Ovary (tissue), 9 donors: Measurements from ENCODE around the gene GP1BB. TPM values are rescaled to one million over a fixed set of nuclear protein-coding genes. Genes with fewer than 3 reads are reported as not detected.

Experiments used
- DNase-seq, 5 donors: peaks; one replicate each; pipeline ENCODE4 v3.0.0-alpha.2; 2019 to 2020
- H3K27ac ChIP-seq, 2 donors: fragments of 200-600 bp; one replicate each; pipeline versions ENCODE4 v1.5.1 to v1.8.0; 2019 to 2022
- H3K27me3 ChIP-seq: fragments of 200-600 bp; one replicate; pipeline ENCODE4 v1.8.0; 2022
- H3K36me3 ChIP-seq: fragments of 200-600 bp; sonication (generic); one replicate; pipeline ENCODE4 v1.5.1; 2019
- H3K4me1 ChIP-seq: one replicate; pipeline ENCODE4 v1.8.1; 2013; ENCODE audit warnings: mild to moderate bottlenecking, moderate library complexity; ENCODE audit not compliant: insufficient read depth
- H3K4me3 ChIP-seq: fragments of 200-600 bp; sonication (generic); one replicate; pipeline ENCODE4 v1.5.1; 2017
- H3K9me3 ChIP-seq, 2 donors: fragments of 200-600 bp in 1 of 2; sonication (generic) in 1 of 2; one replicate each; pipeline versions ENCODE4 v1.5.1 to v1.8.1; 2013 to 2019; ENCODE audit warnings: mild to moderate bottlenecking in 1 of 2, moderate library complexity in 1 of 2
- EP300 ChIP-seq: sonication (generic); formaldehyde crosslinking; IDR thresholded peaks from one replicate; pipeline ENCODE4 v1.6.1; 2017; ENCODE audit warnings: antibody characterized with exemption
- POLR2A ChIP-seq: fragments of 450-650 bp; IDR thresholded peaks from one replicate; pipeline ENCODE4 v1.6.1; 2017; ENCODE audit warnings: antibody characterized with exemption, mild to moderate bottlenecking, moderate library complexity
- WGBS, 3 donors: extraction: QIAGEN DNeasy Blood & Tissue Kit in 1 of 3; methylation state at CpG; one replicate each; pipeline versions ENCODE4 v1.1.5 to v1.1.7; 2013 to 2017; 5-methylcytosine and 5-hydroxymethylcytosine counted together
- intact Hi-C, 4 donors: fragments of 100-400 bp; cut with DNase I; formaldehyde crosslinking; loops; one replicate each; pipeline versions ENCODE4 v1.11.0 to v1.15.1; 2022 to 2023
- polyA plus RNA-seq, 2 donors: library from polyadenylated mRNA; stranded (reverse); fragments of 200-250 nt in 1 of 2; fragments of 350-450 nt in 1 of 2; fragmentation: Illumina TruSeq in 1 of 2; extraction: RNeasy Lipid Tissue Mini Kit (QIAGEN cat#74804) in 1 of 2; gene quantifications; one replicate each; pipeline ENCODE4 v1.2.3, GENCODE V29; 2013 to 2014
- total RNA-seq, 7 donors: library from RNA; depleted of rRNA in 2 of 7; stranded (reverse); fragments of >200 nt in 2 of 7; fragmentation: NEBNext Ultra II Directional in 3 of 7; extraction: Animal tissue kit (Norgen Biotek cat#: 25700) in 3 of 7; gene quantifications; one replicate each; pipeline versions ENCODE4 v1.1.0 to v1.2.4, GENCODE V29; 2016 to 2023
- TF ChIP-seq, protein P1 (sequence below), 3 donors: fragments of 450-650 bp in 2 of 3; fragments of 200-600 bp in 1 of 3; IDR thresholded peaks; one replicate each; pipeline versions ENCODE4 v1.5.1 to v1.8.0; 2016 to 2022; ENCODE audit warnings: antibody characterized with exemption in 3 of 3, mild to moderate bottlenecking in 1 of 3
- donor health status: DM: no; HTN: no; CAD: no; lungs with moderate emphysema.
- donor health status: DM: no; HTN: no; CAD: no.
- donor health status: Bipolar disorder and iron deficiency.
- donor health status: DM: yes; HTN: yes; CAD: no.
- donor health status: DM: no; HTN: no; CAD: no.
- donor health status: DM: yes; HTN: yes; CAD: no.

The GP1BB gene
- total and polyA plus RNA-seq, 9 donors: 0.71 to 21.5 (median 7.7) TPM; not detected in 1

DNA sequence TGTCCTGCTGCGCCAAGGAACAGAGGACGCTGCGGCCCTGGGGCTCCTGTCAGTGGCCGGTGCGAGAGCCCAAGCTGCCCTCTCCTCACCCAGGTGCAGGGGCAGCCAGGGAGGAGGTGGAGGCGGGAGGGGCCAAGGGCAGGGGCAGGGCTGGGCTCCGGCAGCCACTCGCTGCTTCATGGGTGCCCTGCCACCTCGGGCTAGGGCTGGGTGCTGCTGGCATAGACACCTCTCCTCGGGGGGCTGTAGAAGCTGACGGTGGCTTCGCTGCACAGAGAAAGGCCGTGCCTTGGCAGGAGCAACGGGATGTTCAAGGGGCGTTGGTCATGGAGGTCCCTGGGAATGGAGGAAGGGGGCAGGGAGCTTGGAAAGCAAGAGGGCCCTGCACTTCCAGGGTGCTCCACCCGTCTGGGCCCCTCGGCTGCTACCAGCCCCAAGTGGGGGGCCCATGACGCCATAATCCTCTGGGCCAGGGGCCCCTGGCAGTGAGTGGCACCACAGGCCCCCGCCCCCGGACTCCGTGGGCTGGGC, 35.6 kb downstream of the GP1BB start:
- no peak for DNase-seq
- H3K27ac ChIP-seq: no peak overlapping the region
- no peaks in the 10 kb centered on the region for H3K9me3 ChIP-seq
- H3K27me3 ChIP-seq: peaks cover 8% of the 10 kb centered on the region
- no peak for TF ChIP-seq EP300
- TF ChIP-seq, protein P1, sequence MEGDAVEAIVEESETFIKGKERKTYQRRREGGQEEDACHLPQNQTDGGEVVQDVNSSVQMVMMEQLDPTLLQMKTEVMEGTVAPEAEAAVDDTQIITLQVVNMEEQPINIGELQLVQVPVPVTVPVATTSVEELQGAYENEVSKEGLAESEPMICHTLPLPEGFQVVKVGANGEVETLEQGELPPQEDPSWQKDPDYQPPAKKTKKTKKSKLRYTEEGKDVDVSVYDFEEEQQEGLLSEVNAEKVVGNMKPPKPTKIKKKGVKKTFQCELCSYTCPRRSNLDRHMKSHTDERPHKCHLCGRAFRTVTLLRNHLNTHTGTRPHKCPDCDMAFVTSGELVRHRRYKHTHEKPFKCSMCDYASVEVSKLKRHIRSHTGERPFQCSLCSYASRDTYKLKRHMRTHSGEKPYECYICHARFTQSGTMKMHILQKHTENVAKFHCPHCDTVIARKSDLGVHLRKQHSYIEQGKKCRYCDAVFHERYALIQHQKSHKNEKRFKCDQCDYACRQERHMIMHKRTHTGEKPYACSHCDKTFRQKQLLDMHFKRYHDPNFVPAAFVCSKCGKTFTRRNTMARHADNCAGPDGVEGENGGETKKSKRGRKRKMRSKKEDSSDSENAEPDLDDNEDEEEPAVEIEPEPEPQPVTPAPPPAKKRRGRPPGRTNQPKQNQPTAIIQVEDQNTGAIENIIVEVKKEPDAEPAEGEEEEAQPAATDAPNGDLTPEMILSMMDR (IDR thresholded peaks at IDR 0.05): no peak
- TF ChIP-seq POLR2A: no peak
- H3K36me3 ChIP-seq: no peaks in the 10 kb centered on the region
- H3K4me3 ChIP-seq: no peak overlapping the region
- intact Hi-C loops: no loop called here
- H3K4me1 ChIP-seq: no peaks in the 10 kb centered on the region
- 4 to 5% (median 4%) methylated on average over 16 to 21 of the region's 21 CpGs for WGBS, 3 donors

DNA sequence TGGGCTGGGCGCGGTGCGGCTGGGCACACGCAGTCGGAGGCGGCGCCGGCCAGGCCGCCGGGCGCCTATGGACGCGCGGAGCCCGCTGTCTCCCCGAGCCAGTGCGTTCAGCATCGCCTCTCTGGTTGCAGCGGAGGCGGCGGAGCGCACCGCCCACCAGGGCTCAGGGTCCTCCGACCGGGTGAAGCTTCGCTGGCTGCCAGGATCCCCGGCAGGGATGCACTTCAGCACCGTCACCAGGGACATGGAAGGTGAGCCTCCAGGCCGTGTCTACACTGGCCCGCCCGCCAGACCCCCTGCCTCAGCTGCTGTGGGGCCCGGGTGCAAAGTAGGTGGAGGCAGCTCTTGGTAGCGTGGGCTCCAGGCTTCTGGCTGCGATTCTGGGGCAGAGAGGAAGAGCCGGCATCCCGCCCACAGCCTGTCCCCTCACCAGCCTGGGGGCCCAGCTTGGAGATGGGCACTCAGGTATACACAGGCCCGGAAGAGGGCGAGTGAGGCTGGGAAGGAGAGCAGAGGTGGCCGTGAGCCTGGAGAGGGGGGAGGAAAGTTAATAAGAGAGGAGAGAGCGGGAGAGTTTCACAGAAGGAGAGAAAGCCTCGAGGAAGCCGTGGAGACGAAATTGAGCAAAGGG, 36.2 kb downstream of the GP1BB start:
- WGBS, 3 donors: 3 to 5% (median 4%) methylated on average over 39 to 43 of the region's 43 CpGs
- Histone ChIP-seq H3K36me3 (no peaks in the 10 kb centered on the region), H3K27me3 (peaks cover 8% of the 10 kb centered on the region), H3K4me3 (no peak overlapping the region), H3K27ac (no peak overlapping the region), H3K4me1 (no peaks in the 10 kb centered on the region), H3K9me3 (no peaks in the 10 kb centered on the region)
- no peak for DNase-seq
- TF ChIP-seq POLR2A (no peak), EP300 (no peak)
- TF ChIP-seq, protein P1 (IDR thresholded peaks at IDR 0.05): no peak
- intact Hi-C loops: no loop called here

- DNase-seq: no peak
- H3K4me3 ChIP-seq: no peak within 1 kb of the TSS
- peaks cover 7% of the 10 kb centered on the region for H3K27me3 ChIP-seq
- no peak within 1 kb of the TSS for H3K27ac ChIP-seq
- H3K9me3 ChIP-seq: no peaks in the 10 kb centered on the region
- TF ChIP-seq EP300: no peak
- TF ChIP-seq POLR2A: no peak
- TF ChIP-seq, protein P1 (IDR thresholded peaks at IDR 0.05): no peak
- H3K4me1 ChIP-seq: no peaks in the 10 kb centered on the region
- H3K36me3 ChIP-seq: no peaks in the 10 kb centered on the region
- 3 to 6% (median 6%) methylated on average over 37 to 57 of the region's 79 CpGs for WGBS, 3 donors
- intact Hi-C loops: no loop called here
These were observed 37.0 kb downstream of the GP1BB start, which contains the start of gene TBX1 for GRCh38 chr22:19760058-19760950. Gene TBX1 (plus strand): TSS chr22:19760778. CDS start chr22:19760844, 66 bp downstream.

DNA sequence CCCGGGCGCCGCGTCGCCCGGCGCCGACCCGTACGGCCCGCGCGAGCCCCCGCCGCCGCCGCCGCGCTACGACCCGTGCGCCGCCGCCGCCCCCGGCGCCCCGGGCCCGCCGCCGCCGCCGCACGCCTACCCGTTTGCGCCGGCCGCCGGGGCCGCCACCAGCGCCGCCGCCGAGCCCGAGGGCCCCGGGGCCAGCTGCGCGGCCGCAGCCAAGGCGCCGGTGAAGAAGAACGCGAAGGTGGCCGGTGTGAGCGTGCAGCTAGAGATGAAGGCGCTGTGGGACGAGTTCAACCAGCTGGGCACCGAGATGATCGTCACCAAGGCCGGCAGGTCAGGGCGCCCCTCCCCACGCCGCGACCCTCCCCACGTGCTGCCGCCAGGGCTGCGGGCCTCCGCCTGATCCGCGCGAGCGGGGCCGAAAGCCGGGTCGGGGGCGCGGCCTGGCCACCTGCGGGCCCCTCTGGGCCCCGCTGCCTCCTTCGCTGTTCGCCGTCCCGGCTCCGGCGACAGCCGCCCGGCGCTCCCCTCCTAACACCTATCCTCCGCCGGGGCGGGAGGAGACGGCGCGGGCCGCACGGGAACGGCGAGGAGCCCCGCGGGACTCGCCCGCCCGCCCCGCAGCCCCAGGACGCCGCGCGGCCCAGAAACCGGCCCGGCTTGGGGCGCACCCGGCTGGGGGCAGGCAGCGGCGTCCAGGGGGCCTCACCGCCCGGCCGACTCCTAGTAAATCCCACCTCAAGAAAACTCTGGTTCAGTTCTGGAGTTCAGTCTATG, 37.8 kb downstream of the GP1BB start:
- Histone ChIP-seq H3K27ac (no peak overlapping the region), H3K27me3 (peaks cover 4% of the 10 kb centered on the region), H3K9me3 (no peaks in the 10 kb centered on the region), H3K4me3 (no peak overlapping the region), H3K4me1 (no peaks in the 10 kb centered on the region), H3K36me3 (no peaks in the 10 kb centered on the region)
- TF ChIP-seq, protein P1 (IDR thresholded peaks at IDR 0.05): no peak
- TF ChIP-seq POLR2A (no peak), EP300 (no peak)
- no peak for DNase-seq
- intact Hi-C loops: no loop called here
- 12 to 36% (median 17%) methylated on average over 10 to 116 of the region's 117 CpGs for WGBS, 3 donors
